GM21447 (cell line): ENCODE measurements around the gene FKBP10.

ENCODE experiments used
- ATAC-seq: cut with Tn5 transposase; IDR thresholded peaks from one replicate; pipeline ENCODE4 v1.9.1; 2021; ENCODE audit not compliant: unreplicated experiment

The FKBP10 gene

GRCh38 chr17:41782142-41782541 is 30.7 kb upstream of the FKBP10 start:
- no peak for ATAC-seq

GRCh38 chr17:41784207-41784744 is 28.5 kb upstream of the FKBP10 start:
- no peak for ATAC-seq

- no peak for ATAC-seq
Observed at GRCh38 chr17:41785091-41785858, 27.5 kb upstream of the FKBP10 start.

GRCh38 chr17:41785859-41786226 is 27.0 kb upstream of the FKBP10 start:
- ATAC-seq = no peak

- peak; percentile 77 for ATAC-seq
Observed at GRCh38 chr17:41786227-41787020, 26.4 kb upstream of the FKBP10 start, which contains the start of gene JUP. Gene JUP, minus strand, starts transcription at chr17:41786711. Its CDS starts 14,857 bp downstream, at chr17:41771854.

- no peak for ATAC-seq
Observed at GRCh38 chr17:41787021-41787418, 25.8 kb upstream of the FKBP10 start.

GRCh38 chr17:41792845-41793783 is 19.7 kb upstream of the FKBP10 start:
- ATAC-seq = no peak

- no peak for ATAC-seq
Observed at GRCh38 chr17:41793784-41794539, 18.8 kb upstream of the FKBP10 start.

- no peak for ATAC-seq
Observed at GRCh38 chr17:41794540-41794975, 18.2 kb upstream of the FKBP10 start.

- no peak for ATAC-seq
Observed at GRCh38 chr17:41796121-41796895, 16.5 kb upstream of the FKBP10 start.

- ATAC-seq = no peak
Observed at GRCh38 chr17:41797377-41797776, 15.4 kb upstream of the FKBP10 start.

- no peak for ATAC-seq
Observed at GRCh38 chr17:41799366-41799765, 13.4 kb upstream of the FKBP10 start.

GRCh38 chr17:41800601-41801373 is 12.0 kb upstream of the FKBP10 start:
- ATAC-seq = no peak

GRCh38 chr17:41801374-41802271 is 11.2 kb upstream of the FKBP10 start:
- no peak for ATAC-seq

GRCh38 chr17:41803049-41804020 is 9.5 kb upstream of the FKBP10 start:
- no peak for ATAC-seq

GRCh38 chr17:41806685-41807445 is 5.9 kb upstream of the FKBP10 start:
- ATAC-seq = no peak
